GM23248 (cell line): Measurements from ENCODE around the gene FOXO1. TPM values are rescaled to one million over a fixed set of nuclear protein-coding genes. Genes with fewer than 3 reads are reported as not detected.

Experiments
- DNase-seq: peaks from one replicate; pipeline ENCODE4 v3.0.0-alpha.2; 2015
- H2AFZ ChIP-seq: fragments of 200-600 bp; sonication (generic); 2 replicates; pipeline ENCODE4 v1.6.1; 2016; ENCODE audit warnings: antibody characterized with exemption
- H3F3A ChIP-seq: fragments of 200-600 bp; sonication (generic); 2 replicates; pipeline ENCODE4 v1.6.1; 2016; ENCODE audit warnings: mild to moderate bottlenecking, antibody characterized with exemption, mixed run types; ENCODE audit not compliant: insufficient read depth
- H3K27ac ChIP-seq: fragments of 200-600 bp; sonication (generic); 2 replicates; pipeline ENCODE4 v1.5.1; 2016; ENCODE audit warnings: mild to moderate bottlenecking
- H3K27me3 ChIP-seq: fragments of 200-600 bp; sonication (generic); replicated peaks from 2 replicates; pipeline ENCODE4 v1.6.1; 2016; ENCODE audit warnings: mild to moderate bottlenecking; ENCODE audit not compliant: insufficient read depth
- H3K36me3 ChIP-seq: fragments of 200-600 bp; sonication (generic); 2 replicates; pipeline ENCODE4 v1.6.1; 2016; ENCODE audit warnings: low read depth, mild to moderate bottlenecking
- H3K4me1 ChIP-seq: fragments of 200-600 bp; sonication (generic); 2 replicates; pipeline ENCODE4 v1.6.1; 2016; ENCODE audit warnings: mild to moderate bottlenecking; ENCODE audit not compliant: insufficient read depth
- H3K4me2 ChIP-seq: fragments of 200-600 bp; sonication (generic); one replicate; pipeline ENCODE4 v1.6.1; 2016; ENCODE audit warnings: mild to moderate bottlenecking; ENCODE audit not compliant: unreplicated experiment
- H3K4me3 ChIP-seq: fragments of 200-600 bp; sonication (generic); 2 replicates; pipeline ENCODE4 v1.5.1; 2016; ENCODE audit warnings: mild to moderate bottlenecking
- H3K79me2 ChIP-seq: fragments of 200-600 bp; sonication (generic); 2 replicates; pipeline ENCODE4 v1.6.1; 2016; ENCODE audit warnings: mild to moderate bottlenecking; ENCODE audit not compliant: insufficient read depth
- H3K9ac ChIP-seq: fragments of 200-600 bp; sonication (generic); 2 replicates; pipeline ENCODE4 v1.6.1; 2016; ENCODE audit warnings: mild to moderate bottlenecking
- H3K9me2 ChIP-seq: fragments of 200-600 bp; sonication (generic); 2 replicates; pipeline ENCODE4 v1.6.1; 2016; ENCODE audit warnings: mixed run types, mild to moderate bottlenecking, moderate library complexity; ENCODE audit not compliant: insufficient read depth
- H3K9me3 ChIP-seq: fragments of 200-600 bp; sonication (generic); one replicate; pipeline ENCODE4 v1.6.1; 2017; ENCODE audit warnings: low read depth
- H4K20me1 ChIP-seq: fragments of 200-600 bp; sonication (generic); 2 replicates; pipeline ENCODE4 v1.6.0; 2016; ENCODE audit not compliant: insufficient read depth
- EZH2 ChIP-seq: fragments of 200-600 bp; sonication (generic); IDR thresholded peaks from 2 replicates; pipeline ENCODE4 v1.6.1; 2018; ENCODE audit warnings: antibody characterized with exemption, mild to moderate bottlenecking; ENCODE audit not compliant: insufficient read depth, poor library complexity, severe bottlenecking
- EZH2phosphoT487 ChIP-seq: fragments of 200-600 bp; sonication (generic); IDR thresholded peaks from 2 replicates; pipeline ENCODE4 v1.6.1; 2018; ENCODE audit warnings: antibody characterized with exemption, moderate library complexity, mild to moderate bottlenecking, low read depth; ENCODE audit not compliant: insufficient read depth
- WGBS, 2 experiments: methylation state at CpG; one replicate each; pipeline ENCODE4 v1.1.6; 2015 to 2017; ENCODE audit warnings: low lambda C conversion rate in 2 of 2, low coverage in 1 of 2; ENCODE audit errors: missing lambda C conversion rate in 2 of 2; 5-methylcytosine and 5-hydroxymethylcytosine counted together
- in situ Hi-C: fragments of 300-500 bp; cut with MboI; formaldehyde crosslinking; loops from 2 replicates; pipeline ENCODE4 v1.15.0; 2020
- polyA plus RNA-seq: library from polyadenylated mRNA; unstranded; fragments of >200 nt; fragmentation: Nextera tagmentation; extraction: Ambion mirVana; gene quantifications from 2 replicates; pipeline ENCODE4 v1.2.1, GENCODE V29; 2016
- total RNA-seq: library from RNA; depleted of rRNA; stranded (reverse); fragments of >200 nt; shearing (Covaris generic); gene quantifications from 2 replicates; pipeline ENCODE4 v1.2.3, GENCODE V29; 2014

FOXO1 gene
- total and polyA plus RNA-seq, 2 experiments from 2014 or later: 0.59 to 1.1 TPM

- no peaks in the 10 kb centered on the region for H3K4me1 ChIP-seq
- H3K9me2 ChIP-seq: no peaks in the 10 kb centered on the region
- no peak overlapping the region for H3K9ac ChIP-seq
- 84 to 86% methylated on average over 7 of the region's 7 CpGs for WGBS, 2 experiments
- no peaks in the 10 kb centered on the region for H4K20me1 ChIP-seq
- H3K36me3 ChIP-seq: no peaks in the 10 kb centered on the region
- H3K79me2 ChIP-seq: no peaks in the 10 kb centered on the region
- no peak overlapping the region for H3K27ac ChIP-seq
- no peaks in the 10 kb centered on the region for H3K9me3 ChIP-seq
- H3K27me3 ChIP-seq: no peaks in the 10 kb centered on the region; the same call in 1 of the 2 replicates
- in situ Hi-C loops: loop anchor here (10.0 to 25.0 kb wide), 2 partner anchors 737 to 994 kb away; no protein-coding TSS in a partner anchor
- no peak overlapping the region for H3K4me2 ChIP-seq
- DNase-seq: no peak
- no peak overlapping the region for H3K4me3 ChIP-seq
- H3F3A ChIP-seq: no peaks in the 10 kb centered on the region
- no peak for TF ChIP-seq EZH2phosphoT487
- no peak for TF ChIP-seq EZH2
- H2AFZ ChIP-seq: no peak overlapping the region
Measured at GRCh38 chr13:40681341-40682146, 15.1 kb upstream of the FOXO1 start.

- DNase-seq: no peak
- Histone ChIP-seq H2AFZ (no peak overlapping the region), H3K4me2 (no peak overlapping the region), H3K9ac (no peak overlapping the region), H3K36me3 (no peaks in the 10 kb centered on the region), H3K9me3 (no peaks in the 10 kb centered on the region), H3K27me3 (no peaks in the 10 kb centered on the region), H3K79me2 (no peaks in the 10 kb centered on the region), H4K20me1 (no peaks in the 10 kb centered on the region), H3K4me3 (no peak overlapping the region), H3K4me1 (no peaks in the 10 kb centered on the region), H3F3A (no peaks in the 10 kb centered on the region), H3K27ac (no peak overlapping the region), H3K9me2 (no peaks in the 10 kb centered on the region)
- TF ChIP-seq EZH2phosphoT487: no peak
- TF ChIP-seq EZH2: no peak
- 72% methylated on average over 7 of the region's 7 CpGs for WGBS, 2 experiments
- in situ Hi-C loops: loop anchor here (10.0 to 25.0 kb wide), 2 partner anchors 736 to 993 kb away; no protein-coding TSS in a partner anchor
Measured at GRCh38 chr13:40680659-40681323, 14.3 kb upstream of the FOXO1 start.

- Histone ChIP-seq H3F3A (no peaks in the 10 kb centered on the region), H3K36me3 (no peaks in the 10 kb centered on the region), H3K4me2 (no peak overlapping the region), H2AFZ (no peak overlapping the region), H3K4me1 (no peaks in the 10 kb centered on the region), H3K9me2 (no peaks in the 10 kb centered on the region), H3K9ac (no peak overlapping the region), H3K4me3 (no peak overlapping the region), H3K27ac (no peak overlapping the region), H4K20me1 (no peaks in the 10 kb centered on the region), H3K9me3 (no peaks in the 10 kb centered on the region), H3K27me3 (no peaks in the 10 kb centered on the region), H3K79me2 (no peaks in the 10 kb centered on the region)
- 91 to 92% methylated on average over 6 of the region's 6 CpGs for WGBS, 2 experiments
- TF ChIP-seq EZH2phosphoT487: no peak
- TF ChIP-seq EZH2: no peak
- DNase-seq: no peak
- in situ Hi-C loops: loop anchor here (10.0 to 25.0 kb wide), 2 partner anchors 605 to 992 kb away; no protein-coding TSS in a partner anchor
Measured at GRCh38 chr13:40679480-40679985, 13.1 kb upstream of the FOXO1 start.

GRCh38 chr13:40677064-40677463 lies 10.6 kb upstream of the FOXO1 start:
- H3K4me1 ChIP-seq: no peaks in the 10 kb centered on the region
- no peak for TF ChIP-seq EZH2phosphoT487
- TF ChIP-seq EZH2: no peak
- no peak overlapping the region for H3K9ac ChIP-seq
- in situ Hi-C loops: loop anchor here (10.0 to 25.0 kb wide), 2 partner anchors 602 to 990 kb away; no protein-coding TSS in a partner anchor
- no peaks in the 10 kb centered on the region for H3K9me2 ChIP-seq
- 50 to 51% methylated on average over 4 of the region's 4 CpGs for WGBS, 2 experiments
- no peak overlapping the region for H2AFZ ChIP-seq
- no peak overlapping the region for H3K4me2 ChIP-seq
- H3K9me3 ChIP-seq: no peaks in the 10 kb centered on the region
- H3K27me3 ChIP-seq: no peaks in the 10 kb centered on the region
- no peaks in the 10 kb centered on the region for H3K36me3 ChIP-seq
- DNase-seq: no peak
- H3K79me2 ChIP-seq: no peaks in the 10 kb centered on the region
- peaks cover 7% of the 10 kb centered on the region; the same call in 1 of the 2 replicates for H3F3A ChIP-seq
- H4K20me1 ChIP-seq: no peaks in the 10 kb centered on the region
- no peak overlapping the region for H3K27ac ChIP-seq
- H3K4me3 ChIP-seq: no peak overlapping the region
